Retinal pigment epithelial cell (primary cell): ENCODE data around the gene ANKS1B.
A peak's percentile ranks its signal among the peaks of the same experiment; 100 is the strongest.

Experiments
- DNase-seq: peaks from one replicate; pipeline ENCODE4 v3.0.0-alpha.2; 2010; ENCODE audit warnings: low read depth
- H3K4me3 ChIP-seq: 2 replicates; pipeline ENCODE4 v1.5.1; 2011; ENCODE audit warnings: mild to moderate bottlenecking, low read length, control low read depth, moderate library complexity
- CTCF ChIP-seq: conservative IDR thresholded peaks from 2 replicates; pipeline ENCODE4 v1.5.1; 2011; ENCODE audit warnings: low read depth, low read length, control low read depth, inconsistent platforms

ANKS1B gene

GRCh38 chr12:99914206-99914605 is 70.5 kb downstream of the ANKS1B start:
- DNase-seq = no peak
- H3K4me3 ChIP-seq = no peak overlapping the region
- no peak for TF ChIP-seq CTCF

GRCh38 chr12:99911967-99912366 is 72.8 kb downstream of the ANKS1B start:
- TF ChIP-seq CTCF = no peak
- H3K4me3 ChIP-seq = no peak overlapping the region
- no peak for DNase-seq

GRCh38 chr12:99911081-99911480 is 73.7 kb downstream of the ANKS1B start:
- no peak overlapping the region for H3K4me3 ChIP-seq
- DNase-seq = peak; percentile 63
- no peak for TF ChIP-seq CTCF

- TF ChIP-seq CTCF = no peak
- no peak overlapping the region for H3K4me3 ChIP-seq
- DNase-seq = no peak
Measured at GRCh38 chr12:99910342-99910741, 74.4 kb downstream of the ANKS1B start.

GRCh38 chr12:99906786-99907579 is 77.8 kb downstream of the ANKS1B start:
- no peak for TF ChIP-seq CTCF
- no peak for DNase-seq
- no peak overlapping the region for H3K4me3 ChIP-seq

GRCh38 chr12:99901181-99901580 is 83.6 kb downstream of the ANKS1B start:
- TF ChIP-seq CTCF = no peak
- DNase-seq = no peak
- H3K4me3 ChIP-seq = no peak overlapping the region

- DNase-seq = no peak
- no peak overlapping the region for H3K4me3 ChIP-seq
- TF ChIP-seq CTCF = no peak
Measured at GRCh38 chr12:99898645-99899044, 86.1 kb downstream of the ANKS1B start.
